GM19238 (cell line): ENCODE measurements around the gene TCEAL1.

ENCODE experiments used
- DNase-seq: peaks from one replicate; pipeline ENCODE4 v3.0.0; 2011; ENCODE audit warnings: low spot score; ENCODE audit not compliant: insufficient read length

TCEAL1 gene

GRCh38 chrX:103678199-103678993 lies 49.6 kb downstream of the TCEAL1 start:
- DNase-seq = no peak
